NCI-H524 (cell line): ENCODE data around the gene MELK.

Experiments
- DNase-seq, 2 experiments: peaks; one replicate each; lab custom pipeline; 2025; lab: John Stamatoyannopoulos, UW

Gene MELK

DNA sequence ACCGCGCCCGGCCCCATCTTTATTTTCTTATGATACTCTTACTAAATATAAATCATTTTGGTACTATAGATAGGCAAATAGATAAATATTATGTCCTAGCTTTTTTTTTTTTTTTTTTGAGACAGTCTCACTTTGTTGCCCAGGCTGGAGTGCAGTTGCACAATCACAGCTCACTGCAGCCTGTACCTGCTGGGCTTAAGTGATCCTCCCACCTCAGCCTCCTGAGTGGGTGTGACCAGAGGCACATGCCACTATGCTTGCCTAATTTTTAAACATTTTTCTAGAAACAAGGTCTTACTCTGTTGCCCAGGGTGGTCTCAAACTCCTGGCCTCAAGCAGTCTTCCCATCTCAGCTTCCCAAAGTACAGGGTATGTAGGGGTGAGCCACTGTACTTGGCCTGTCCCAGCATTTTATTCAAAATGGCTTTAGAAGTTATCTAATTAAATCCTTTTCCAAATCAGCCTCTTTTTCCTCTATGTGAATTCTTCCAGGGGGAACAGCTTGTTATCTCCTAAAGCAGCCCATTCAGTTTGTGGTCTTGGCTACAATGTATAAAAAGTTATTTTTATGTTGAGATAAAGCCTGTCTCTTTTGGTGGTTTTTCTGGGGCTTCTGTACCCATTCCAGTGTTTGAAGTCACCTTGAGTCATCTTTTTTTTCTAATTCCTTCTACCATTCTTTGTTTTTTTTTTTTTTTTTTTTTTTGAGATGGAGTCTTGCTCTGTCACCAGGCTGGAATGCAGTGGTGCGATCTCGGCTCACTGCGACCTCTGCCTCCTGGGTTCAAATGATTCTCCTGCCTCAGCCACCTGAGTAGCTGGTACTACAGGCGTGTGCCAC, 12.1 kb downstream of the MELK start:
- DNase-seq, result no peak

DNA sequence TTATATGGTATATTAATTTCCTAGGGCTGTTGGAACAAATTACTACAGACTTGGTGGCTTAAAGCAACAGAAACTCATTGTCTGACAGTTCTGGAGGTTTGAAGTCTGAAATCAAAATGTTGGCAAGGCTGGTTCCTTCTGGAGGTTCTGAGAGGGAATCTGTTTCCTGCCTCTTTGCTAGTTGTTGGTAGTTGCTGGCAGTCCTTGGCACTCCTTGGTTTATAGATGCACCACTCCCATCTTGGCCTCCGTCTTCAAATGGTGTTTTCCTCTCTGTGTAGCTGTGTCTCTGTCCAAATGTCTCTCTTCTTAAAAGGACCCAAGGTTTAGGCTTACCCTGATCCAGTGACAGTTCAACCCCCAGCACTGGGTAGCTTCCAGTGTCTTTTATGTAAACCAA, 17.5 kb downstream of the MELK start:
- no peak for DNase-seq

DNA sequence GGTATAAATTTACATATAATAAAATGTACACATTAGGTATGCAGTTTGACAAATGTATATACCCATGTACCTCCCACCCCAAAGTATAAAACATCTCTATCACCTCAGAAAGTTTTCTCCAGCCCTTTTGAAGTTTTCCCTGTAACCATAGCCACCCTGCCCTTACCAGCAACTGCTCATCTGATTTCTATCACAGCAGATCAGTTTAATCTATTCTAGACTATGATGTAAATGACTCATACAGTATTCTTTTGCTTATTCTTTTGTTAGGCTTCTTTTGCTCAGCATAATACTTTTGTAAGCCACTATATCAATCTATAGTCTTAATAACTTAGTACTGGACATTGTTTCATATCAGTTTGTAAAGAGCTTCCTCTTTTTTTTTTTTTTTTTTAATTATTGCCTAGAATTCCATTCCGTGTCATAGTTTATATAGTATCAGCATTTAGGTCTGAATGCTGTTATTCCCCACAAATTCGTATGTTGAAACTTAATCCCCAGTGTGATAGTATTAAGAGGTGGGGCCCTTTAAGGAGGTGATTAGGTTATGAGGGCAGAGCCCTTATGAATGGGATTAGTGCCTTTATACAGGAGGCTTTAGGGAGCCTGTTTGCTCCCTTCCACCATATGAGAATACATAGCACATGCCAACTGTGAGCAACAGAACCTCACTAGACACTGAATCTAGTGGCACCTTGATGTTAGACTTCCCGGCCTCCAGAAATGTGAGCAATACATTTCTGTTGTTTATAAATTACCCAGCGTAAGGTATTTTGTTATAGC, 20.3 kb downstream of the MELK start:
- DNase-seq, result peak in 1 of 2 experiments; percentile 32

DNA sequence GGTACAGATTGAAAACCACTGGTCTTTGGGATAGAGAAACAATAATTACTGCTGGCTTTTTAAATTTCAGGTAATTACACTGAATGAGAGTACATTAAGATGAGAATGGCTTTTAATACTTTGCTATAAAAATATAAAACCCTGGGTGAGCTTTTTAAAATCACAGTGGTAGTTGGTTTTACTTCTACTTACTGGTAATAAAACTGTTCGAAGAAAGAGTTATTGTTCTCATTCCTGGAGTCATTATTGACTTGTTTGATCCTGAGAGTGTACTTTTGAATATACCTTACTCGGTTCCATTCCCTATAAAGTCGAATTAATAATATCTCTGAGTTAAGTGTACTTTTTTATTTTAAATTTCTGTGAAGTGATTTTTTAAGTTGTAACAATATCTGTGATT, 21.5 kb downstream of the MELK start:
- no peak for DNase-seq

DNA sequence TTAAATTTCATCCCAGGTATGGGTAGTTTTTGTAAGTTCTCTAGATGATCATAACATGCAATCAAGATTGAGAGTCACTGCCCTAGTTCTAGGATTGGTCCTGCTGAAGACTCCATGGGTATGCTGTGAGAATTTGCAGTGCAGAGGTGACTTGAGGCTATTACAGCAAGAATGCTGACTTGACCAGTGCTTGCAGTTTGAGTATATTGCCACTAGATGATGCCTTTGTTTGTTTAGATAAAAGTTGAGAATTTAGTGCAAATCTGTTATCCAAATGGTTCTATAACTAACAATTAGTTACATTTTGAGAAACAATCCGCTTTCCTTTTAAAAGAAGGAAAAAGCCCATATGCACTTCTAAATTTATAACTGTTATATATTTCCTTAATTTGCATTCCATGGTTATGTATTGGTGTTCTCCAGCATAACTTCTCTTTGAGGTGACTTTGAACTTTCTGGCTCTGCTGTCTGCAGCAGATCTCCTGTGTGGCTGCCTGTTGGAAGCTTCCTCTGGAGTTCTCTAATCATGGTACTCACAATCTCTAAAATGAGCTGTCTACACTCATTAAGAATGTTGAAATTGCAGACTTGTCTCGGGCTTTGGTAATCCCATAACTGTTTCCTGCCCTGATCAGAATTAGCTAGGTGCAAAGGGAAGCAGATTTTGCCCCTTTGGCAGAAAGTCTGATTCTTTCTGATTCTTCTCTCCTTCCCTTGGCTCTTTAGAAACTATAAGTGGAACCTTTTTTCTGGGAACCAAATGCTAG, 24.9 kb downstream of the MELK start:
- DNase-seq, result peak in 1 of 2 experiments; percentile 10

DNA sequence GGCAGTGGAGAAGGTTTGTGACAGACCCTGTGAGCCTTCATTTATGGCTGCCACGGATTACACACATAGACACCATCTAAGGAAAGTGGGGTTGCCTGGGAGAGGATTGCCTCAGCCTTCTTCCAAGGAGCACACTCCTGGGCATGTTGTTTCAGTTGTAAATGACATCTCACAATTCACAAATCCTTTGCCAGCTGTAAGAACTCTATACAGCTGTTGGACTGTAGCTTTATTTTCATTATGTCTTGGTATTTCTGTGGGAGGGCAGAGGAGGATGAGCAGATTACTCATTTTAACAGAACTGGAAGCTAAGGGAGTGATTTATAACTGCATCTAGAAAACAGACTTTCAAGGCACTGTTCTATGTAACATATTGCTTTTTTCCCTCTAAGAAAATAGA, 25.6 kb downstream of the MELK start:
- DNase-seq, result no peak

DNA sequence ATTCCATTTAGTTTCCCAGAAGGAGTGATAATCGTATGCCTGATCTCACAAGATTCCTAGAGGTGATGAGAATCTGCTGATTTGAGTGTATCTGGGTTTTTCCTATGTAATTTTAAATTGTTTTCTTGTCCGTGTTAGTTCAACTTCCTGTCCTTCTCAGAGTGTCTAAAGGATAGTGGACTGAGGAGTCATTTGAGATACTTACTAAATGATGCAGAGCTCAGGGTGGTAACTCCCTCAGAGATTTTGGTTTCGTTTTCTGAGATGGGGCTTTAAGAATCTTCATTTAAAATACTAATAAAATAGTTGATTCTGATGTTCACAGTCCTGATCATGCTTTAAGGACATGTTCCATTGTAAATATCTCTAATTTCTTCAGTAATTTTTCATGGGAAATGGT, 30.3 kb downstream of the MELK start:
- no peak for DNase-seq

DNA sequence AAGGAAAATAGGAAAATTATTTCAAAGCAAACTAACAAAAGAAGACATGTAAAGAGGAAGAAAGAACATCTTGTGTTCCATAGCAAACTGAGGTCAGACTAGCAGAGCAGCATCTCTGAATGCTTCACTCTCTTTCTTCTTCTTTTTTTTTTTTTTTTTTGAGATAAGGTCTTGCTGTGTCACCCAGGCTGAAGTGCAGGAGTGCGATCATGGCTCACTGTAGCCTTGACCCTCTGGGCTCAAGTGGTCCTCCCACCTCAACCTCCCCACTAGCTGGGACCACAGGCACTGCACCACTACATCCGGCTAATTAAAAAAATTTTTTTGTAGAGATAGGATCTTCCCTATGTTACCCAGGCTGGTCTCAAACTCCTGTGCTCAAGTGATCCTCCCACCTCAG, 36.6 kb downstream of the MELK start:
- DNase-seq, result no peak

DNA sequence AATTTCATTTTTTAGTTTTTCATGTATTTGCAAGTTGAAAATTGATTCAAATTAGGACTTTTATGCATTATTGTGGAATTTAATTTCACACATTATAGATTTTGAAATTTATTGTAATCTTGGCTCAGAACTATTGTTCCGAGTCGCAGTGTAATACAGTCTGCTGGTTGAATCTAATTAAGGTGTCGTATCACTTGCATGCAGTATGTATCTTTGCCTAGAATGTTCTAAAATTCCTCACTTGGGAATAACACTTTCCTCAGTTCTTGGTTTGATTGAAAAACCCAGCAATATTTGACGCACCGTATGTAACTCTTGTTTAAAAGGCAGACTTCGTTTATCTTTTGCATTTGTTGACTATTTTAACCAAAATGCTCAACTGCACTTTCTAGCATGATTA, 49.4 kb downstream of the MELK start:
- no peak for DNase-seq

DNA sequence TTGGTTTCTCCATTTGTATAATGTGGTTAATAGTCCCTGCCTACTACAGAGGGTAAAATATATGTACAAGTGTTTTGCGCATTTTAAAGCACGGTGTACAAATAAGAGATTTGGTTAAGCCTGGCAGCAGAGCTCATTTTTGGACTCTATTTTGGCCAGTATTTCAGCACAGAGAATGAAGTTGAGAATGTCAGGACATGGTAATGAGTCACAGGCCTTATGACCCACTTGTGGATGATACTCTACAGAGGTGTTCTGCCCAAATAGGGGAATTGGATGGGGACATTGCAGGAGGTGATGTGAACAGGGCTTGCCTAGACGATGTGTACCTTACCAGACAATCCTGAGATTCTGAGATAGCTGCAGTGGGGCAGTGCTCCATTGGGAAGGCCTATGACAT, 50.6 kb downstream of the MELK start:
- DNase-seq, result no peak

DNA sequence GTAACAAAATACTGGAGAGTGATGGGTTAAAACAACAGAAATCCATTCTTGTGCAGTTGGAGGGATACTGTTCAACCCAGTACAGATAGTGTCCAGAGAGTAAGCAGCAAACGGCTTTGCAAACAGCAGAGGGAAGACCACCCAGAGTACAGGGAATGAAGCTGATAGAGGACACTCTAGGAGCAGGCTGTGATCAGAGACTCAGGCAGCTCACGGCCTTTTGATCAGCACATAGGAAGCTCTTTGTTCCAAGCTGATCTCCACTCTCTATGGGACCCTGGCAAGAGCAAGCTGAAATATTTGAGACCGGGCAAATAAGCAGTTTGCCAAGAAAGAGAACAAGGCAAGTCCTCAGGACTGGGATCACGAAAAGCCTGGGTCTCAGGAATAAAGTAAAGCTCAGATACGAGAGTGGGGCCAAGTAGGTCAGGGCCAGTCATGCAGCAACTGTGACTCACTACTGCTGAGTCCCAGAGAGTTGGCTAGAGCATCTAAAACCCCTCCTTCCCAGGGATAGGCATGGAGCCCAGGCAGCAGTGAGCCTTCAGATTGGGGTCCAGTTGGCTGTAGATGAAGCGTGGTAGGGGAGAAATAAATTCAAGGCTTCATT, 52.4 kb downstream of the MELK start:
- no peak for DNase-seq

DNA sequence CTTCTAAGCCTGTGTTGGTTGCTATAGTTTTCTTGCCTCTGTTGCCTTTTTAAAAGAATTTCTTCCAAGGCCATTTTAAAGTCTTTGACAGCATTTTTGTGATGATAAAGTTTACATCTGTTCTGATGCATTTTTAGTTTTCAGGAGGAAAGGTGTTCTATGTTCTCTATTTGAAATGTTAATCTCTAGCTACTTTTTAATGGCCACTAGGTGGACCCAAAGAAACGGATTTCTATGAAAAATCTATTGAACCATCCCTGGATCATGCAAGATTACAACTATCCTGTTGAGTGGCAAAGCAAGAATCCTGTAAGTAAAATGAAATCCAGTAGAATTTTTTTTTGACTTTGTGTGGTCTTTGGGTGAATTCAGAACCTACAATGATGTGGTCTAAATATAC, 60.2 kb downstream of the MELK start:
- DNase-seq, result peak in 1 of 2 experiments; percentile 31

DNA sequence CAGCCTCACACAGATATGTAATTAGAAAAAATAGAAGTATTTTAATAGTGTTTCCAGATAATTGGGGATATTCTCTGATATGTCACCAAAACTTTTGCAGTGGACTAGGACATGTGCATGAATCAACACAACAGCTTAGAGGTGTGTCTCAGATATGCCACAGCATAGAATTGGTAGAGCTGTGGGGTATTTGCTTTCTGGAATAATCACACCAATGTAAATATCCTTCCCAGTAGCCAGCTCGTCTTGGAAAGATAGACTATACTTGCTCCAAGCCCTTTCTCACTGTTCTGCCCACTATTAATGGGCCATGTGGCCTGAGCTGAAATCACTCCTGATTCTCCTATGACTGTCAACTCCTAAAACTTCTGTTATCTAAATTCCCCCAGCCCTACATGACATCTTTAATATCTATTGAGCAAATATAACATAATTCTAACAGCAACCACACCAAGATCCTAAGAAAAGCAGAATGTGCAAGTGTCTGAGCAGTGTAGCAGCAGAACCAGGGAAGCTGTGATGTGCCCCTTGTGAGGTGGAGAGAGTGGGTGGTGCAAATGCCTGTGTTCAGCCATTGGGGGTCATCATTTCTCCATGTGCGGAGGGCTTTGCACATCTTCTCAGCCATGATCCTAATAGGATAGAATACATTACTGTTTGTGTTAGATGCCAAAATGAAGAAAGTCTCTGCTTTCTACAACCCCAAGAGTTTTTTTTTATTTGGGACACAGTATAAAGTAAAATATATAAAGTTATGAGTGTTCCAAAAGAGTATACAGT, 65.0 kb downstream of the MELK start:
- peak in 1 of 2 experiments; percentile 52 for DNase-seq

DNA sequence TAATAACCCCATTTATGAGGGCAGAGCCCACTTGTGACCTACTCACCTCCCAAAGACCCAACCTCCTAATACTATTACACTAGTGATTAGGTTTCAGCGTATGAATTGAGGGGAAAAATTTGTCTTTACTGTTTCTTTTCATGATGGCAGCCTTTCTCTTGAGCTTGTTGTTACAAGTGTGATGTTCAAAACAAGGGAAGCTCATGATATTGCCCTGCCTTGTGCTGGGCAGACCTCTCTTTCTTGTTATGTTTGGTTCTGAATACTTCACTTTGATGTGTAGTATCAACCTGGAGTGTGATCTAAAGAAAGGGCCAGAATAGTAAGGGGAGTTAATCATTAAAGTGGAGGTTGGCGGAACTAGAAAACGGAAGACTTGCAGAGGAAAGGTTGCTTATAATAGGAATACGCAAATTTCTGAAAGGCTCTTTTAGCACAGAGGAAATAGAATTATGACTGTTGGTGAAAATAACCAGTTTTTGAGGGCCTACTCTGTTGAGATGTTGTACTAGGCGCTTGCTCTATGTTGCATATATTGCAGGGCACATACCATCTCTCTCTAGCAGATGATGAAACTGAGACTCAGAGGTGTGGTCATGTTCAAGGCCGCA, 68.2 kb downstream of the MELK start:
- no peak for DNase-seq

DNA sequence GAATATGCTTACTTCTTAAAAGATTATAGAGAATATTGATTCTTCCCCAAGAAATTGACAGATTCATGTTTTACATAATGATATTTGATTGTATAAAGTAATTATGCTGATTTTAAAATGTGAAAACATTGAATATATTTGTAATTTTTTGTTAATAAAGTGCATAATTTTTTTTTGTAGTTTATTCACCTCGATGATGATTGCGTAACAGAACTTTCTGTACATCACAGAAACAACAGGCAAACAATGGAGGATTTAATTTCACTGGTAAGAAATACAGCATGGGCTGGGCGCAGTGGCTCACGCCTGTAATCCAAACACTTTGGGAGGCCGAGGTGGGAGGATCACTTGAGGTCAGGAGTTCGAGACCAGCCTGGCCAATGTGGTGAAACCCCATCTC, 70.1 kb downstream of the MELK start:
- no peak for DNase-seq

DNA sequence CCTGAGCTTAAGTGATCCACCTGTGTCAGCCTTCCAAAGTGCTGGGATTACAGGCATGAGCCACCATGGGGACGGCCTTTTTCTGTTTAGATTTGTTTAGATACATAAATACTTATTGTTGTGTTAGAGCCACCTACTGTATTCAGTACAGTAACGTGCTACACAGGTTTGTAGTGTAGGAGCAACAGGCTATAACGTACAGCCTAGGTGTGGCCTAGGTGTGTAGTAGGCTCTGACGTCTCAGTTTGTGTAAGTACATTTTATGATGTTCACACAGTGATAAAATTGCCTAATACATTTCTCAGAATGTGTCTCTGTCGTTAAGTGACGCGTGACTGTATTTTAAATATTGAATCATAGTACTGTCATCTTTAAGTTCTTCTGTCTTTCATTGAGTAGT, 84.1 kb downstream of the MELK start:
- DNase-seq, result no peak

DNA sequence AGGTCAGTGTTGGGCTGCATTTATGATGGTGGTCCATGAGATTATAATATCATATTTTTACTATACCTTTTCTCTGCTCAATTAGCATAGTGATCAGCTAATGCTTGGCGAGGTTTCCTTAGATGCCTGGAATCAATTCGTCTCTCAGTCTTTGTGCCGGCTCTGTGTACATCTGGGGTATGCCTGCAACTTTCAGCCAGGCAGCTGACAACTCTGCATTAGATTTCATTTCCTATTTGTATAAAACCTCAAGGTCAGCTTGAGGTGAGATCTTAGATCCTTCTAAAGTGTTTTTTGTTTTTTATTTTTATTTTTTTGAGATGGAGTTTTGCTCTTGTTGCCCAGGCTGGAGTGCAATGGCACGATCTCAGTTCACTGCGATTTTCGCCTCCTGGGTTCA, 86.8 kb downstream of the MELK start:
- no peak for DNase-seq

DNA sequence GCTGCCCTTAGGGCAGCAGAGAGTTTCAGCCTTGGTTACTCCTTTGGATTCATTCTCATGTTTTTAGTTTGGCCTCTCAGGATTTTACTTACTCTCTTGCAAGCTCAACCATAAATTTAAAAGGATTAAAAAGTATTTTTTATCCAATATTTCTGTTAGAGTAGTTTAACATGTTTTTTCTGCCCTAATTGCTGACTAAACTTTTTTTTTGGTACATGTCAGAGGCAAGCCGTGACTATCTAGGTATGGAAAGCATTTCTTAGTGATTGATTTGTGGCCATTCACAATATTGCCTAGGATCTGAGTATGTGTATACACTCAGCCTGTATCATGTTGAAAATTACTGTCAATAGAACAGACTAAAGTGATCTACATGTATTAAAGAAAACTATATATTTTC, 92.1 kb downstream of the MELK start:
- no peak for DNase-seq

DNA sequence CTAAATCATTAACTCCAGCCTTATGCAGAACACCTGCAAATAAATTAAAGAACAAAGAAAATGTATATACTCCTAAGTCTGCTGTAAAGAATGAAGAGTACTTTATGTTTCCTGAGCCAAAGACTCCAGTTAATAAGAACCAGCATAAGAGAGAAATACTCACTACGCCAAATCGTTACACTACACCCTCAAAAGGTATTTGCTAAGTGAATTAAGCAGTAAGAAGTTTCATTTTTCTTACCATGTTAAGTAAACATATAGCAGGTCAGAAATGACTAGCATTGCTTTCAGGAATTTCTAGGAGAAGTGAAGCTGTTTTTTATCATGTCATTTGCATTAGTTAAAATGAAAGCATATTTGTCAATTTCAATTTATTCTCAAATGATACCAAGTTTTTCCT, 92.7 kb downstream of the MELK start:
- no peak for DNase-seq

DNA sequence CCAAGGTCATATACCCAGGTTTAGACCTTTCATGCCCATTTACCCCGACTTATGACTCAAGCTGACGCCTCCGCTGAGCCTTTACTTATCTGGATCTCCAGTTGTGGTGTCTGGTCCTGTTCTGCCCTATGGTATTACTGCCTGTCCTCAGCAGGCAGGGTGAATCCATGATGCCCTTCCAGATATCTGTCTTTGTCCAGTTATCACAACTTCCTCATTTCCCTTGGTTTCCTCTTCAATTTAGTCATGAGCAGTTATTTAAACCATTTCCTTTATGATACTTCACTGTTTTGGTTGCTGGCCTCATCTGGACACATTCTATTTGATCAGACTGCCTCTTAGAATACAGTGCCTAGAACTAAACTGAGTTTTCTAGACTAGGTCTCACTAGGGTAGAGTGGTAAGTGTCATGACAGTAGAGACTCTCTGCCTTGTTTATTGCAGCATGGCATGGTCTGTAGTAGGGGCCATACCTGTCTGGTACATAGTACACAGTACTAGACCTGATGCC, 93.3 kb downstream of the MELK start:
- DNase-seq, result no peak

DNA sequence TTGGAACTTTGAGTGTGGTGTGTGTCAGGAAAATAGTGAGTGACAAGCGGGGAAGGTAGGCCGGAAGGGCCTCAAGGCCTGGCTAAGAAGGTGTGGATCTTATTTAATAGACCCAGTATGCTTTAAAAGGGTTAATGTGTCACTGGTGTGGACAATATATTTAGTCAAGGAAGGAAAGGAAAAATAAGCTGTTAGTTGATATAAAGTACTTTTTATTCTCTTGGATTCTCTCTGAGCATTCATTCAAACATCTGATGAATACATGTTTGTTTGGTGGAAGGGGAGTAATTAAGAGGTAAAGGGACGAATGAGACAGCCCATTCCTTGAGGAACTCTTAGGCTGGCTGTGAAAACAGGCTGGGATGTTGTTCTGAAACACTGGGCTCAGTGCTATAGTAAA, 98.9 kb downstream of the MELK start:
- DNase-seq, result no peak
